HG02571 (cell line): Measurements from ENCODE around the gene SLC6A12.

Source experiments
- ATAC-seq: cut with Tn5 transposase; IDR thresholded peaks from one replicate; pipeline ENCODE4 v1.9.1; 2021; ENCODE audit warnings: mild to moderate bottlenecking, moderate library complexity; ENCODE audit not compliant: unreplicated experiment

Gene SLC6A12

DNA sequence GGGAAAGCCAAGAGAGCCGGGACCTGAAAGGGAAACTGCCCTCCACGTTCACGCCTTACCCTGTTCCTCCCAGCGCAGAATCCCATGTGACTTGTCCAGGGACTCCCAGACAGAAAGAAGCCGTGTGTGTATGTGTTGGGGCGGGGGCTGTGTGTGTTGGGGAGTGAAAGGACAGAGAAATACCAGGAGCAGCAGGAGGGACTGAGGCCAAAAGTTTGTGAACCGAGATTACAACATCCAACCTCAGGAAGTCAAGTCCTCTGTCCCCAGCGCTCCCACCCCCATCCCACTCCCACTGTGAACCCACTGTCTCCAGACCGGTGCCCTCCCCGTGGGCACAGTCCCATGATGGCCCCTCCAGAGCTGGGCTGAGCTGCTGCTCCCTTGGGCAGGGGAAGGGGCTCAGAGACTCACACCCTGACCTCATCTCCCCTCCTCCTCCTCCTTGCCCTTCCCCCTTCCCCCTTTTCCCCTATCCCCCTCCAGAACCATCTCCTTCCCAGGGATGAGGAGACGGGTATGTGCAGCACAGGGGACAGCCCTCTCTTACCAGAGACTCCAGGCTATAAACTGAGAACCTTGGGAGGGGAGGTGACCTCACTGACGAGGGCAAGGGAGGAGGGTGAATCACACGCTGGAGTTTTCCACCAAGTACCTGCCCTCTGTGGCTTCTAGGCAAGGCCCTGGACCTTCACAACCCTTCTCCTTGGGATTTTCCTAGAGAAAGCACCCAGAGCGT is at the start of gene SLC6A12:
SLC6A12 (minus strand) TSS at position 155 of the 739 bp plus-strand sequence. CDS start 4,171 bp downstream, outside the sequence.
- no peak for ATAC-seq

DNA sequence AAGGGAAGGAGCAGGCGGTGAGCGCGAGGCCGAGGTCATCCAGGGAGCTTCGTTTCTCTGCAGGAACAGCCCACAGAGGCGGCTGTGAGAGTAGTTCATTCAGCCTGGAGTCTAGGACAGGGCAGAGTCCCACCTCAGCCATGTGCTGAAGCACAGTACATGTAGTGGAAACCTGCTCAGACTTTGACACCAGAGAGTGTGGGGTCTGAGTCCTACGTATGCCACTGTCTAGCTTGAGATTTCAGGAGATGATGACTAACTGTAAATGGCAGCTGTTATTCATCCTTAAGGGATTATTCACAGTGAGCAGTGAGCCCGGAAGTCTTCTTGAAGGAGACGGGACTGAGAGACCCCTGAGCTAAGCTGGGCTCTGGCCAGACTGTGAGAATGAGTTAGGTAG is 49.6 kb upstream of the SLC6A12 start:
- no peak for ATAC-seq

DNA sequence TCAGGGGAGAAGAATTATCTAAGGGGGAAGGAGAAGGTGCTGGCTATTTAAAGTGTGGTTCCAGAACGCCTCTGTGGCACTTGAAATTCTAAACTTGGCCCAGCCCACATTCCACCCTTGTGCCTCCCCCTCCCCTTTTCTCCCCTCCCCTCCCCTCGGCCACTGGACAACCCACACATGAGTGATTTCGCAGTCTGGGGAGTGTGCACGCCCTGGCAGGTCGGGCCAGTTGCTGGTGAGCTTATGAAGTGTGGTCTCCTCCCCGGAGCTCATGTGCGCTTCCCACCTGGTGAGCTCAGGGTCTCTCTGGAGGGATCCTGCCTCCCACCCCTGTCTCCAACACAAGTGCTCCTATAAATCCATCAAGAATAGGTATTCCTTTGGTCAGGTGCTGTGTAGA is 48.9 kb upstream of the SLC6A12 start, which contains the start of gene SLC6A13:
SLC6A13 (minus strand) TSS at position 20 of the 400 bp plus-strand sequence. CDS start 2,784 bp downstream, outside the sequence.
- ATAC-seq = no peak

DNA sequence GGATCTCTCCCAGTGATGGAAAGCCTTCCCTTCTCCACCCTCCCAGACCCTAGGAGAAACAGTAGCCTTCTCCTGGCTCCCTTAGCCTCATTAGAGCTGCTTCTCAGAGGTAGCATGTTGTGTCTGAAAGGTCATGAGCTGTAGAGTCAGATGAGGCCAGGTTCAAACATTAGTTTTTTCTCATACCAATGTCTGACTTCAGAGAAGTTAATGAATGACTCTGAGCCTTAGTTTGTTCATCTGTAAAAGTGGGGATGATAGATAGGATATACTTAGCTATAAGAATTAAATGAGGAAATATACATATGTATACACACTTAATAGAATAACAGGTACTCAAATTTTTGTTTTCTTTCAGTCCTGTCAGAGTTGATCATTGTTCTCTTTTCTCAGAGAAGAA is 48.2 kb upstream of the SLC6A12 start:
- no peak for ATAC-seq

DNA sequence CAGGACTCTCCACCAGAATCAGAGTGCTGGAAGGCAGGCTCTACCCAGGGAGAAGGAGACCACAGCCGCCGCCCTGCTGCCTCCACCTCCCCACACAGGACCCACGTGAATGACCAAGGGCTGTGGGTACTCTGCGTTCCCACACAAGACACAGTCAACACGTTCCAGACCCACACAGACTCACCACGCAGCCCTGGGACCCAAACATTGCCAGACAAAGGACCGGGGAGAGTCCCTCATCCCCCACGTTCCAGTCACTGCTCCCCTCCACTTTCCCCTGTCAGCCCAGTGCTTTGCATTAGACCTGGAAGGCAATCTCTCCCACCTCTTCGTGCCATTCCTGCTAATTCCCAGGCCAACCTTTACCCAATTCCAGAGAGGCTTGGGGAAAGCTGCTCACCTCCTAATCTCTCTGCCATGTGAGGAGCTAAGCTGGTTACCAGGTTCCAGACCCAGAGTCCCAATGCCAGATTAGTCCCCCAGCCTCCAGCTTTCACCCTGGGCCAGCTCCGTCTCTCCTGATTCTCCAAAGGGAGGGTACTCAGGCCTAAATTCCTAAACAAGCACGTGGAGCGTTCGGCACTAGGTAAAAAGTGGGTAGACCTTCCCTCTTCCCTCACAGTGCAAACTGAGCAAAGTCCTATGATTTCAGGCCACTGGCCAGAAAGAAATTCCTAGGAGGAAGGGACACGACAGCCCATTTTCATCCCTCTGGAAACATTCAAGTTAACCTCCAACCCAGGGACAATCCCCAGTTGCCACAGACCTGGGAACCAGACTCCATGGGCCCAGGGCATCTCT is 43.8 kb upstream of the SLC6A12 start:
- ATAC-seq = no peak

DNA sequence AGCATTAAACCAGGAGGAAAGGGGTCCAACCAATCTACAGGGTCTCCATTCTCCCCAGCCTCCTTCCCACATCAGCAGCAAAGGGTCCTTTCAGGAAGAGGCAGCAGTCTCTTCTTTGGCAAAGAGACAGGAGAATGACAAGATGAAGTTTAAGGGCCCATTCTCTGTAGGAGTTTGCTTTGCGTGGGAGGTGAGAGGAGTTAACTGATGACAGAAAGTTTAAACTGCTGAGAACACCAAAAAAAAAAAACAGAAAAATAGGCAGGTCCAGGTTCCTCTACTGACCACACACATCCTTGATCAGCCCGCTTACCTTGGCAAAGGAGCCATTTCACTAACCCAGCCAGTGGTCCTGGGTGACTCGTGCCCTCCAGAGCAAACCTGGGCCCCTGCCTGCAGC is 43.0 kb upstream of the SLC6A12 start:
- ATAC-seq = no peak

DNA sequence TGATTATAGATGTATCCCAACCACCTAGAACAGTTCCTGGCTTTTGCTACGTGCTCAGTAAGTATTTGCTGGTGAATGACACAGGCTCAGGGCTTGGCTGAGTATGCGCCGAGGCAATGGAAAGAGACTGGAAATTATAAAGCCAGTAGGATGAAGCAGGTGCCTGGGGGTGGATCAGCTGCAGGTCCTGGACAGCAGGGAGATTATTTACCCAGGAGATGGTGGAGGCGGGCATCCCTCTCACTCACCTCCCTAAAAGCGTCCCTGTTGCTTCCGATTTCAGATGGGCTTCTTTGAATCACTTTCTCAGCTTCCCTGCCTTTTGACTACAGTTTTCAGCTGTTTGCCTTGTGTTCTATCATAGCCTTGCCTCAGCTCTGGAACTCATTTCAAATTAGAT is 42.3 kb upstream of the SLC6A12 start:
- no peak for ATAC-seq

DNA sequence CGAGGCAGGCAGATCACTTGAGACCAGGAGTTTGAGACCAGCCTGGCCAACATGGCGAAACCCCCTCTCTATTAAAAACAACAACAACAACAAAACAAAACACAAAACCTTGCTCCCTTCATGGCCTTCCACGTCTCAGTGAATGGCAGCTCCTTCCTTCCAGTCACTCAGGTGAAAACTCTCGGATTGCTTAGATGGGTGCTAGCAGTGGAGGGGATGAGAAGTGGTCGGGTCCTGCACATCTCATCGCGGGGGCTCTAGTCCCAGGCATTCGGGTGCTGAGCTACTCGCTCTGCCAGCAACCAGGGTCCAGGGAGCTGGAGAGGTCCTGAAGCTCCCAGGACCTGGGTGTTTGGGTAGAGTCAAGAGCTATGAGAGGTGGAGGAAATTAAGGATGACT is 41.0 kb upstream of the SLC6A12 start:
- no peak for ATAC-seq

DNA sequence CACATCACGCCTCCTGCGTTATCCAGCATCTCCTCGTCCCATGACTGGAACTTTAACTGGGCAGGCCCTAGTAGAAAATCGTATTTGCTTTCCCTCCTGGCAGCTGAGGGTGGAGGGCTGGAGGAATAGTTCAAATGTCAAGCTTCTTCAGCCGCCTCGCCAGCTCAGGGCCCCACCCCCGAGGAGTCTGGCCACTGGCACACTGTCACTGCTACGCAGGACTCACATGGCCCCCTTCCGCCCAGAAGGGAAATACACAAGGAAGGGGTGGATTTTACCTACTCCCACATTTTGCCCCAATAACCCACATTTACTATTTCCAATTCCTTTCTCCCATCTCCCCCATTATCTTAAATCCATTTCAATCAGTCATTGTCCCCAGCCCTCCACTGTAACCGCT is 40.1 kb upstream of the SLC6A12 start:
- no peak for ATAC-seq

DNA sequence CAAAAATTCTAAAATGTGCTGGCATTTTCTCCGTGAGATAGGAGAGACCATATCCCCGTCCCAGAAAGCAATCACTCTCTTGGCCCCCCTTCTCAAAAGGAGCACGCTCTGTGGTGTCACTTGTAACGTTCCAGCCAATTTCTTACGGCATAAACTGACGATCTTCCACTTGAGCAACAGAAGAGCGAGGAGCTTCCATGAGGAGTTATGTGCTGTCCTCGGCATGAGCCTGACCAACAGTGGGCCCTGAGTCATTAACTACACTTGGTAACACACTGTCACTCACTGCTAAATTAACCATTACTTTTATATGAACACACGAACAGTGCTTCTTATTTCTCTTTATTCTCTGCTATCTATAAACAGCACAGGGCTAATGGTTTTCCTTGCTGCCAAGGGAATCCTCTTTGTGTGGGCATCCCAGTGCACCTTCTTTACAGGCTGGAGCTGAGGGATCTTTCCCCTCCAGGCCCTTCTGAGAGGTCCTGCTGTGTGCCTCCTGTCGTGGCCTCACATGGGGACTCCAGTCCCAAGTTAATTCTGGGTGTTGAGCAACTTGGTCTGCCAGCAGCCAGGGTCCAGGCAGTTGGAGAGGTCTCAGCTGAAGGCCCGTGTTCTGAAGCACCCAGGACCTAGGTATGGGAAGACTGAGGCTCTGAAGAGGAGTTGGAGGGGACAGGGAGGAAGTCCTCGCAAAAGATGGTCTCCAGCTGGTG is 39.3 kb upstream of the SLC6A12 start:
- no peak for ATAC-seq

DNA sequence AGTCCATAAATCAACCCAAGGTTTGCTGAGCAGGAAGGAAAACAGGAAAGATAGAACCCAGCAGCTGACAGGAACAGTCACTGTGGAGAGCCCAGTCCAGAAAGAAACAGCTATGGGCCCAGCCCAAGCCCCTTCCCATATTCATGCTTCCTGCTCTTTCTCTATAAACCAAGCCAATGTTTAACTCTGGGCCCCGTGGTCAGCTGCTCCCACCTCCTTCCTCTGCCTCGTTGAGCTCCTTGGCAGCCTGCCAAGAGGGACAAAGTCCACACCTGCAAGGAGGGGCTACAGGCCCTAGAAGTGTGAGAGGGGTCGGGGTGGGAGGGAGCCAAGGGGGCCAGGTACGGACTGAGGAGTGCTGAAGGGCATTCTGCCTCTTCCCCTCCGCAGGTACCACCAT is 38.7 kb upstream of the SLC6A12 start:
- ATAC-seq = no peak

DNA sequence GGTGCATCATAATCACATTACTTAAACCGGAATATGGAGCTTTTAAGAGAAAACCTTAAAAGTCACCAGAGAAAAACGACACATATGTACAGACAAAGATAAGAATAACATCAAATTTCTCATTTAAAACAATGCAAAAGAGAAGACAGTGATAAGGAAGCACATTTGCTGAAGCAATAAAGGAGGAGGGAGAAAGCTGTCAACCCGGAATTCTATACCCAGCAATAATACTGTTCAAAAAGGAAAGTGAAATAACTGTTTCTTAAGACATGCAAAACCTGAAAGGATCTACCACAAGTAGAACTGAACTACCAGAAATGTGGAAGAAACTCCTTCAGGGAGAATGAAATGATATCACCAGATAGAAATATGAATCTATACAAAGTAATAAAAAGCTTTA is 33.3 kb upstream of the SLC6A12 start:
- no peak for ATAC-seq

DNA sequence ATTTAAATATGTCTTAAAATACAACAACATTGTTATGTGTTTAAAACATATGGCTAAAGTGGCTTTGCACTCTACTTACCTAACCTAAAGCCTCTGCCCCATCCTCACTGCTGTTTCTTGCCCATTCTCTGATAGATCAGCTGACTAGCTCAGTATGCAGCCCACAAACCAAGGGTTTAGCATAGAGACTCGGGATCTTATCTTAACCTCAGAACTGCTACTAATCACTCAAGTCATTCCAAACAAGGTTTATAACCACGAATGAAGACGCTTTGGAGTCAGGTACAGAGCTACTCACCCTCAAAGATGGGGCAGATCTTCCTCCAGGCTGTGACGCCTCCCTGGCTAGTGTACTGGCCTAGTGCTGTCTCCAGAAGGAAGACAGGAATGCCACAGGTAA is 29.4 kb upstream of the SLC6A12 start:
- no peak for ATAC-seq

DNA sequence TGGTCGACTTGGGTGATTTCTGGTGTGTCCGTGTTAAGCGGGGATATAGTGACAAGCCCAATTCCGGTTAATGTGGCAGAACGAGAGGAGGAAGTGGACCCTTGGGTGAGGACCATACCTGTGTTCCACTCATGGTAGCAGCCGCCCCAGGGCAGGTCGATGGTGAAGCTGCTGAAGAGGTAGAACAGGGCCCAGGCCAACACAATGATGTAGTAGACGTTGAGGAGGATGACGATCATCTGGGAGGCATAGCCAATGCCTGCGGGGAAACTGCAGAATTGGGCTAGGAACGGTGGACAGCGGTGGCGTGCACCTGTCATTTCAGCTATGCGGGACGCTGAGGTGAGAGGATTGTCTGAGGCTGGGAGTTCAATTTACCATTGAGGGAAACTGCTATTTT is 28.5 kb upstream of the SLC6A12 start:
- no peak for ATAC-seq

DNA sequence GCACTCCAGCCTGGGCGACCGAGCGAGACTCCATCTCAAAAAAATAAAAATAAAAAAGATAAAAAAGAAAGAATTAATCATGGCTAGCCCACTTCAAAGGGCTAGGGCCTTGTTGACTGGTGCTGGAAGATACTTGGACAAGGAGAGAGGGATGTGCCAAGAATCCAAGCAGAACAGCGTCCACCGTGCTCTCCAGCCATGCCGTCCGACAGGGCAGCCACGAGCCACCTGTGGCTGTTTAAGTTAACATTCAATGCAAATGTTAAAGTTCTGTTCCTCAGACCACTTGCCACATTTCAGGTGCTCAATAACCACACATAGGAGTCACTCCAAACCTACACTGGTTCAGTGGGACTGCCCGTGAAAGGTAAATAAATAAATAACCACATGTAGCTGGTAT is 27.3 kb upstream of the SLC6A12 start:
- no peak for ATAC-seq

DNA sequence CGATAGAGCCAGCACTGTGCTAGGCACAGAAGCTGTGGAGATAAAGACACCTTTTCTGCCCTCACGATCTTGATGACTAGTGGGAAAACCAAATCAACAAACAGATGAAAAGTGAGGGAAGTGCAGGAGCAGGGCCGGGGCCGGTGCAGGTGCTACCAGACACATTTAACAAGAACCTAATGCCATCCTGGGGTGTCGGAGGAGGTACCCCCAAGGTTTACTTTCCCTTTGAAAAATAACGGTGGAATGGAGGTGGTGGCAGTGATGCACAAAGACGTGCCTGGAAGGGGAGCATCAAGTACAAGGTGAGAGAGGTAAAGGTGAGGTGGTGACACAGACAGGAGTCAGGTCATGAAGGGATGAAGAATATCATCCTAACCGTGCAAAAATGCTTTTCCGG is 26.6 kb upstream of the SLC6A12 start:
- no peak for ATAC-seq

DNA sequence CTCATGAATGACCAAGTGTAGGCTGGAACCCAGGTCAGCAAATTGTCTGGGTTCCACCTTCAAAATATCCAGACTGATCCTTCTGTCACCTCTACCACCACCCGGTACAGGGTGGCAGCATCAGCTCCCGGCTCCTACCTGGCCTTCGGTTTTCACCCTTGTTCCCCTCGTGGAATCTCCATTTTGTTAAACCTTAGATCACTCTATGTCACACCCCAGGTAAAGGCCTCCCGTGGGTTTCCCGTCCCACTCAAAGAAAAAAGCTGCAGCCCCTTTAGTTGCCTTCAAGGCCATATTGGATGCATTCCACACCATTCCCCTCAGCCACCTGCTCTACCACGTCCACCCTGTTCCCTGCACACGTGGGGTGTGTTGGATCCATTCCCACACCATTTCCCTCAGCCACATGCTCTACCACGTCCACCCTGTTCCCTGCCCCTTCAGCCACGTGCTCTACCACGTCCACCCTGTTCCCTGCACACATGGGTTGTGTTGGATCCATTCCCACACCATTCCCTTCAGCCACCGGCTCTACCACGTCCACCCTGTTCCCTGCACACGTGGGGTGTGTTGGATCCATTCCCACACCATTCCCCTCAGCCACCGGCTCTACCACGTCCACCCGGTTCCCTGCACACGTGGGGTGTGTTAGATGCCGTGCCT is 24.9 kb upstream of the SLC6A12 start:
- no peak for ATAC-seq

DNA sequence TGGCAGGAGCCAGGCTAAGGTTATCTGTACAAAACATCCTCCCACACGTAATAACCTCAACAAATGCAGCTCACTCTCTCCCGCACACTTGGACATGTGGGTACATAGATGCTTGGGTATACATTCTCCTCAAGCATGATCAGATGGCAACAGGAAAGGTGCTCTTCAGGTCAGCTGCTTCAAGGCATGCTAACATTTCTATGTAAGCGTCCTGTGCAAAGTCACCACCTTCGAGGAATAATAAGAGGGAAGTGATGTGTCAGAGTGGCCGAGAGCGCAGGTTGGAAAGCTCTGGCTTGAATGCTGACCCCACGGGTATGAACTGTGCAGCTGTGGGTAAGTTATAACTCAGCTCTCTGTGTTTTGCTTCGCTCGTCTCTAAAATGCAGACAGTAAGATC is 24.2 kb upstream of the SLC6A12 start:
- ATAC-seq = no peak

DNA sequence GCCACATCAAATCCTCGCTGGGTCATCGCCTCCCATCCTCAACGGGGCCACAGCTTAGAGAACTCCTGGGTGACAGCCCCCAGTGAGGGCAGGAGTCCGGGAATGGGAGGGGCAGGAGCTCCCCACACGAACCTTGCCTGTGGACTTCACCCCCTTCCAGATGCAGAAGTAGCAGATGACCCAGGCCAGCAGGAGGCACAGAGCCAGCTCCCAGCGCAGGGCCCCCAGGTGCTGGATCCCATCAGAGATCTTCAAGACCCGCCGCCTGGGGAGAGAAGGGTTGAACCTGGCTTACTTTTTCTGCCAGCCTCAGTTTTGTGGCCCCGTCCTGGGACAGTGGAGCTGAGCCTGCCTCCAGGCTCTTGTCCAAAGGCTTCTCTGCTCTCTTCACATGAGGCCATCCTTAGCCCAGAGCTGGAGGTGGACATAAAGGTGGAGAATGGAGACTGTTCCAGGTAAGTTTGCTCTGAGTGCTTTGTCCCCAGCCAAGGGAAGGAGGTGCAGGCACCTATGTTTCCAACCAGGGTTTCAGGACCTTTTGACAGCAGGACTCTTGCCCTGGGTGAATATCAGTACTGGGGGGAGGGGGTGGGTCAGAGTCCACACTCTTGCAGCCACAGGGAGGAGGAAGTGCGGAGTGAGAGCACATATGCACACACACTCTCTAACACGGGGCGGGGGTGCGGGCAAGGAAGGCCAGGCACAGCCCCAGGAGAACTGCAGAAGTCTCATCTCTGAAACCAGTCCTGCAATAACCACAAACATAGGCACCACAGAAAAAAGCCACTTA is 23.3 kb upstream of the SLC6A12 start:
- no peak for ATAC-seq

DNA sequence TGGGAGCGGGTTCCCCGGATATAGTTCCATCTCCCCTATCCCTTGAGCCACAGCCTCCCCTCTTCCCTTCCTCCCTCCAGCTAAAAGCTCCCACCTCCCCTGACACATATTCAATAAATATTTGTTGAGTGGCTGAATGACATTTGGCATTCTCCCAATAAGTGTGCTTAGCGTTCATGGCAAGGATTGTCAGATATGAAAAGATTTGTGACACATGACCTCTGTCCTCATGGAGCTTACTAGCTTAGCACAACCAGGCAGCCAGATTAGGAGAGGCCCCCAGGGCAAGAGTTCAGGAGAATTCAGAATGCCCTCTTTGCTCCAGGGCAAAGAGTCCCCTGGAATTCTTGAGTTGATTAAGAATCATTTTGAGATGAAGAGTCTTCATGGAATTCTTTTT is 22.5 kb upstream of the SLC6A12 start:
- no peak for ATAC-seq
